BJ (cell line): ENCODE data around the gene RPRD2. TPM values are rescaled to one million over a fixed set of nuclear protein-coding genes. Genes with fewer than 3 reads are reported as not detected.

ENCODE experiments used
- CTCF ChIA-PET: fragments of 350-600 bp; formaldehyde crosslinking; extraction: SDS; loops from one replicate; lab custom pipeline; 2021; ENCODE audit warnings: antibody characterized with exemption, inconsistent platforms; lab: Yijun Ruan, JAX
- POLR2A ChIA-PET: fragments of 300-600 bp; sonication (Branson Sonifier 250); formaldehyde crosslinking; extraction: SDS; loops from one replicate; lab custom pipeline; 2021; ENCODE audit warnings: antibody characterized with exemption; lab: Charles Lee
- DNase-seq: peaks from one replicate; pipeline ENCODE4 v3.0.0-alpha.2; 2011; ENCODE audit warnings: low read depth
- H3K27me3 ChIP-seq: 2 replicates; pipeline ENCODE4 v1.6.0; 2011; ENCODE audit warnings: low read length; ENCODE audit not compliant: control insufficient read depth, insufficient read depth
- H3K36me3 ChIP-seq: 2 replicates; pipeline ENCODE4 v1.5.1; 2011; ENCODE audit warnings: low read length; ENCODE audit not compliant: control insufficient read depth, insufficient read depth
- H3K4me3 ChIP-seq: 2 replicates; pipeline ENCODE4 v1.5.1; 2011; ENCODE audit warnings: low read depth, mild to moderate bottlenecking, control low read depth, low read length
- polyA plus RNA-seq: library from polyadenylated mRNA; depleted of rRNA; stranded (reverse); fragments of >200 nt; gene quantifications from 2 replicates; pipeline ENCODE4 v1.2.3, GENCODE V29; 2011
- TF ChIP-seq, protein P1 (sequence below): IDR thresholded peaks from 2 replicates; pipeline ENCODE4 v1.5.1; 2011; ENCODE audit warnings: low read depth, mild to moderate bottlenecking, control low read depth, inconsistent platforms, low read length, moderate library complexity; ENCODE audit not compliant: insufficient read depth

RPRD2 gene
- polyA plus RNA-seq, 1 experiment: 15.1 TPM

DNA sequence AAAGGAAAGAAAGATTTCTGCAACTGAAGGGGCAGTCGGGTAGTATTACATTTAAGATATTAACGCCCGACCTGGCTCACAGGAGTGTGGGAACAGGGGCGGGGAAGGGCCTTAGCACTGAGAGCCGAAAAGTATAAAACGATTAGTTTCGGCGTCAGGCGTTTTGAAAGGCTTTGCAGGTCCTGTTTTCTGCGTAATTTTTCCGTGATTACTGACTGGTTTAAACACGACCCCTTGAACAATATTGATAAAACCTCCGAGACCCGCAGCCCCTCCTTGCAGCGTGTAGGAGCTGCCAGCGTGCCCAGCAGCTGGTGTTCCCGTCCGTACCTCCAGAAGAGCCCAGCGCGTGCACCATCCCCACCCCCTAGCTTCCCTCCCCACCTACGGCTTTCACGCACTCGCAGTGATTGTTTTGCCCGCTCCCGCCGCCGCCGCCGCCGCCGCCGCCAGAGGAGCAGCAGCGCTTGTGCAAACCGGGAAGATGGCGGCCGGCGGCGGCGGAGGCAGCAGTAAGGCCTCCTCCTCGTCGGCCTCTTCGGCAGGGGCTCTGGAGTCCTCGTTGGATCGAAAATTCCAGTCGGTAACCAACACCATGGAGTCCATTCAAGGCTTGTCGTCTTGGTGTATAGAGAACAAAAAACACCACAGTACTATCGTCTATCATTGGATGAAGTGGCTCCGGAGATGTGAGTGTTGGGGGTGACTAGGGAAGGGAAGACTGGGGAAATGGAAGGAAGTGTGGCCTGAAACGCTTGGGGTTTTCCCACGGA lies 470 bp downstream of the RPRD2 start:
- ChIA-PET POLR2A (interaction anchor here (0.6 to 0.7 kb wide), 3 partner anchors 9 to 104 kb away, joined by 3 to 4 read pairs (median 4); no protein-coding TSS in a partner anchor), CTCF (interaction anchor here (1.0 to 1.1 kb wide), 2 partner anchors 11 to 168 kb away, joined by 3 to 5 read pairs; no protein-coding TSS in a partner anchor)
- Histone ChIP-seq H3K27me3 (no peaks in the 10 kb centered on the region), H3K36me3 (no peaks in the 10 kb centered on the region), H3K4me3 (peak overlapping the region; percentile 66)
- TF ChIP-seq, protein P1, sequence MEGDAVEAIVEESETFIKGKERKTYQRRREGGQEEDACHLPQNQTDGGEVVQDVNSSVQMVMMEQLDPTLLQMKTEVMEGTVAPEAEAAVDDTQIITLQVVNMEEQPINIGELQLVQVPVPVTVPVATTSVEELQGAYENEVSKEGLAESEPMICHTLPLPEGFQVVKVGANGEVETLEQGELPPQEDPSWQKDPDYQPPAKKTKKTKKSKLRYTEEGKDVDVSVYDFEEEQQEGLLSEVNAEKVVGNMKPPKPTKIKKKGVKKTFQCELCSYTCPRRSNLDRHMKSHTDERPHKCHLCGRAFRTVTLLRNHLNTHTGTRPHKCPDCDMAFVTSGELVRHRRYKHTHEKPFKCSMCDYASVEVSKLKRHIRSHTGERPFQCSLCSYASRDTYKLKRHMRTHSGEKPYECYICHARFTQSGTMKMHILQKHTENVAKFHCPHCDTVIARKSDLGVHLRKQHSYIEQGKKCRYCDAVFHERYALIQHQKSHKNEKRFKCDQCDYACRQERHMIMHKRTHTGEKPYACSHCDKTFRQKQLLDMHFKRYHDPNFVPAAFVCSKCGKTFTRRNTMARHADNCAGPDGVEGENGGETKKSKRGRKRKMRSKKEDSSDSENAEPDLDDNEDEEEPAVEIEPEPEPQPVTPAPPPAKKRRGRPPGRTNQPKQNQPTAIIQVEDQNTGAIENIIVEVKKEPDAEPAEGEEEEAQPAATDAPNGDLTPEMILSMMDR: no peak
- no peak for DNase-seq

DNA sequence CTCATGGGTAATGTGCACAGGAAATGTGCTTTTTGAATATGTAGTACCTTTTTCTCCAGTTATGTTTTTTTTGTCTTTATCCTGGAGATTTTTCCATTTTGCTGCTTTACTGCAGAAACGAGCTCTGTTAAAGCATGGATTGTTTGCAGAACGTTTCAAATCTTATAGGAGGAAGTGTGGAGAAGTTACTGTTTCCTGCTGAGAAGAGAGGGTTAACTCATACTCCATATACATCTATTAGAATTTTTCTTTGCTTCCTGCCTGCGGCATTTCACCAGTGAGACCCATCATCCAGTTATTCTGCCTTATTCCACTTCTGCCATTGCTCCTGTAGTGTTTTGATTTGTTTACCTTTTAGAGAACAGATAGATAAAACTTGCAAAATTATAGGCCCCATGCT lies 2.0 kb downstream of the RPRD2 start:
- ChIA-PET CTCF (no interaction called here), POLR2A (no interaction called here)
- H3K27me3 ChIP-seq: no peaks in the 10 kb centered on the region
- DNase-seq: no peak
- TF ChIP-seq, protein P1: no peak
- peak overlapping the region; percentile 66 for H3K4me3 ChIP-seq
- H3K36me3 ChIP-seq: no peaks in the 10 kb centered on the region

DNA sequence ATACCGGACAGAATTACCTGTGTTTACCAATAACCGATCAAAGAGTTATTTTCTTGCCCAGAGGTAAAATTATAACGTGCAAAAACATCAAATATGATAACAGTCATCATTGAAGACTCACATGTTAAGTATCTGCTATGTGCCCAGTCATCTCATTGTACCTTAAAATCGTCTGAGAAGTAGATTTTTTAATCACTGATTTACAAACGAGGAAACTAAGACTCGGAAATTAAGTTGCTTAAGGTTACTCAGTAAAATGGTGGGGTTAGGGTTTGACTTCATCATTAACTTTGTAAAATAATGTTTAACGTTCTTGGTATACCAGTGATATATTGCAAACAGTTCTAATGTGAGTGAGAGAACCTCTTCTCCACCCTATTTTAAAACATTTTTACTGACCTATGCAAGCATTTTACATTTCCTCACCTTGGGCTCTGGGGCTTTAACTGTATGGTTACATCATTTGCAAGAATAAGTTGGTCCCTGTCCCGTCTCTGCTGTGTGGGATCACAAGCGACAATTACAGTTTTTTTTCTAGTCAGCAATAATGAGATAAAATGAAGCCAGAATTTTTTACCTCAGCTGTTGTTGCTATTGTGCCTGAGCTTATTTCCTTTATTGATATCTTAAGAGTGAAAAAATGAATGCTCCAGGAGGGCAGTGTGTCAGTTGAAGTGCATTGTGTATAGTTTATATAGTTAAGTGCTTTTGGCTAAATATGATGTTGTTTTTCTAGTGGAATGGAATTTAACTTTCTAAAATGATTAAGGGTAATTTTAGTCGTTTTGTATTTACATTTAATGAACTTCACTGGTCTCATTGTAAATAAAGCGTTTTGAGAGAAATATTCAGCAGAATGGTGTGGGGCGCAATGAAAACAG lies 2.7 kb downstream of the RPRD2 start:
- Histone ChIP-seq H3K27me3 (no peaks in the 10 kb centered on the region), H3K4me3 (peak overlapping the region; percentile 66), H3K36me3 (no peaks in the 10 kb centered on the region)
- TF ChIP-seq, protein P1: no peak
- ChIA-PET CTCF (no interaction called here), POLR2A (no interaction called here)
- no peak for DNase-seq

DNA sequence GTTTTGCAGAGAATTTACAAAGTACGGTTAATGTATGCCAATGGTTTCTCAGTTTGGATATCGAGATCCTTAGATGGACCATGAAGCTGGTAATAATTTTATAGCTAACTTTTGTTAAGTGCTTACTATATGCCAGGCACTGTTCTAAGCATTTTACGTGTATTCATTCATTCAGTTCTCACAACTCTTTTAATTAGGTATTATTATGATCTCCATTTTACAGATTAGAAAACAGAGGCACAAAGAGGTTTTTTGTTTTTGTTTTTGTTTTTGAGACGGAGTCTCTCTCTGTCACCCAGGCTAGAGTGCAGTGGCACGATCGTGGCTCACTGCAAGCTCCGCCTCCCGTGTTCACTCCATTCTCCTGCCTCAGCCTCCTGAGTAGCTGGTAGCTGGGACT lies 7.2 kb downstream of the RPRD2 start:
- no peaks in the 10 kb centered on the region for H3K36me3 ChIP-seq
- TF ChIP-seq, protein P1: no peak
- ChIA-PET CTCF (interaction anchor here (1.0 to 1.1 kb wide), 2 partner anchors 33 to 76 kb away, joined by 3 to 5 read pairs; no protein-coding TSS in a partner anchor), POLR2A (no interaction called here)
- H3K27me3 ChIP-seq: no peaks in the 10 kb centered on the region
- no peak for DNase-seq
- H3K4me3 ChIP-seq: no peak overlapping the region

DNA sequence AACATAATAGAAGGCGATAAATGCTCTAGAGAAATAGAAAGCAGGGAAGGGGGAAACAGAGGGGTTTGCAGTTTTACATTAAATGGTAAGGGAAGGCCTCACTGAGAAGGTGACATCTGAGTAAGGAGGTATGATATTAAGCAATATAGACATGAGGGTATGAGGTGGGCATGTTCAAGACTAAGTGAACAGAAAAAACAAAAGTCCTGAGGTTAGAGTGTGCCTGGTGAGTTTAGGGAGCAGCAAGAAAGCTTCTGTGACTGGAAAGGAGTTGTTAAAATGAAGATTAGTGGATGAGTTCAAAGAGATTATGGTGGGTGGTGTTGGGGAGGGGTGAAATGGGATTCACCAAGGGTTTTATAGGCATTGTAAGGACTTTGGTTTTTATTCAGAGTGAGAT lies 8.6 kb downstream of the RPRD2 start:
- ChIA-PET POLR2A (no interaction called here), CTCF (no interaction called here)
- H3K27me3 ChIP-seq: no peaks in the 10 kb centered on the region
- DNase-seq: no peak
- no peaks in the 10 kb centered on the region for H3K36me3 ChIP-seq
- H3K4me3 ChIP-seq: no peak overlapping the region
- TF ChIP-seq, protein P1: no peak
